Caco-2 (cell line): ENCODE results near the gene RTL1. TPM values are rescaled to one million over a fixed set of nuclear protein-coding genes. Genes with fewer than 3 reads are reported as not detected.

ENCODE experiments used
- BruUV-seq: library from RNA; stranded (reverse); fragments of 400-500 nt; replicated peaks from 2 replicates; lab custom pipeline; 2021; lab: Mats Ljungman, UMichigan
- CTCF ChIA-PET: fragments of 300-600 bp; sonication (Branson Sonifier 250); formaldehyde crosslinking; loops from one replicate; lab custom pipeline; 2022; ENCODE audit warnings: antibody characterized with exemption; lab: Charles Lee
- POLR2A ChIA-PET: fragments of 300-600 bp; sonication (Branson Sonifier 250); formaldehyde crosslinking; loops from one replicate; lab custom pipeline; 2022; ENCODE audit warnings: antibody characterized with exemption; lab: Charles Lee
- DNase-seq, 2 experiments: peaks; one replicate each; pipeline versions ENCODE4 v3.0.0 to v3.0.0-alpha.2; 2020 to 2022
- H3K27me3 ChIP-seq: replicated peaks from 2 replicates; pipeline ENCODE4 v1.6.0; 2011; ENCODE audit warnings: low read length; ENCODE audit not compliant: control insufficient read depth, insufficient read depth
- H3K36me3 ChIP-seq: 2 replicates; pipeline ENCODE4 v1.5.1; 2011; ENCODE audit warnings: low read length; ENCODE audit not compliant: control insufficient read depth, insufficient read depth
- H3K4me1 ChIP-seq: fragments of 250-450 bp; sonication (Bioruptor Pico); 2 replicates; pipeline ENCODE4 v1.5.1; 2020; ENCODE audit warnings: mild to moderate bottlenecking
- H3K4me3 ChIP-seq: 2 replicates; pipeline ENCODE4 v1.5.1; 2011; ENCODE audit warnings: low read depth, mild to moderate bottlenecking, control low read depth, low read length
- H3K9me3 ChIP-seq: fragments of 250-450 bp; sonication (Bioruptor Pico); 2 replicates; pipeline ENCODE4 v1.5.1; 2020; ENCODE audit warnings: mild to moderate bottlenecking, moderate library complexity
- H3K27ac Mint-ChIP-seq: one replicate; pipeline ENCODE4 v1.8.0; 2022; ENCODE audit warnings: mixed read lengths; ENCODE audit not compliant: unreplicated experiment
- H3K27me3 Mint-ChIP-seq: one replicate; pipeline ENCODE4 v1.8.0; 2022; ENCODE audit warnings: mixed read lengths; ENCODE audit not compliant: insufficient read depth, unreplicated experiment
- H3K36me3 Mint-ChIP-seq: one replicate; pipeline ENCODE4 v1.8.0; 2022; ENCODE audit warnings: mild to moderate bottlenecking, mixed read lengths; ENCODE audit not compliant: insufficient read depth, unreplicated experiment
- H3K4me1 Mint-ChIP-seq: one replicate; pipeline ENCODE4 v1.8.0; 2022; ENCODE audit warnings: low read depth, mixed read lengths; ENCODE audit not compliant: unreplicated experiment
- H3K4me3 Mint-ChIP-seq: one replicate; pipeline ENCODE4 v1.8.0; 2022; ENCODE audit warnings: mild to moderate bottlenecking, moderate library complexity, mixed read lengths; ENCODE audit not compliant: unreplicated experiment
- H3K9me3 Mint-ChIP-seq: one replicate; pipeline ENCODE4 v1.8.0; 2022; ENCODE audit warnings: mixed read lengths; ENCODE audit not compliant: unreplicated experiment
- intact Hi-C: fragments of 100-400 bp; cut with micrococcal nuclease; formaldehyde crosslinking; loops from one replicate; pipeline ENCODE4 v1.10.0; 2022; ENCODE audit not compliant: unreplicated experiment
- total RNA-seq: library from RNA; stranded (reverse); gene quantifications from 2 replicates; pipeline ENCODE4 v1.2.3, GENCODE V29; 2022
- TF ChIP-seq, protein P1 (sequence below), 2 experiments: fragments of 200-600 bp in 1 of 2; IDR thresholded peaks; 1 replicate in 1 of 2; 2 replicates in 1 of 2; pipeline versions ENCODE4 v1.5.1 to v1.8.0; 2011 to 2022; ENCODE audit warnings: antibody characterized with exemption in 1 of 2, control low read depth in 1 of 2, inconsistent platforms in 1 of 2, low read depth in 1 of 2, low read length in 1 of 2, mild to moderate bottlenecking in 1 of 2, moderate library complexity in 1 of 2; ENCODE audit not compliant: insufficient read depth in 1 of 2, severe bottlenecking in 1 of 2, unreplicated experiment in 1 of 2

The RTL1 gene
- total RNA-seq, 1 experiment from 2014 or later = not detected

DNA sequence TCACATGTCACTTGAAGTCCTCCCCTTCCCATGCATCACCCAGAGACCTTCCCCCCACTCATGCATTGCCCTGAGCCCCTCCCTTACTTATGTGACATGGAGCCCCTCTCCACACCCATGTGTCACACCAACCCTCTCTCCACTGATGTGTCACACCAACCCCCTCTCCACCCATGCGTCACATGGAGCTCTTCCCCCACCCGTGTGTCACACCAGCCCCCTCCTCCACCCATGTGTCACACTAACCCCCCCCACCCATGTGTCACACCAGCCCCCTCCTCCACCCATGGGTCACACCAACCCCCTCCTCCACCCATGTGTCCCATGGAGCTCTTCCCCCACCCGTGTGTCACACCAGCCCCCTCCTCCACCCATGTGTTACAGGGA lies 30.4 kb downstream of the RTL1 start:
- no peak overlapping the region for H3K4me3 Mint-ChIP-seq
- H3K9me3 ChIP-seq = no peaks in the 10 kb centered on the region
- H3K27me3 Mint-ChIP-seq = peaks cover 4% of the 10 kb centered on the region
- H3K36me3 Mint-ChIP-seq = peaks cover 4% of the 10 kb centered on the region
- H3K9me3 Mint-ChIP-seq = peaks cover 27% of the 10 kb centered on the region
- POLR2A ChIA-PET = no interaction called here
- intact Hi-C loops = no loop called here
- H3K27me3 ChIP-seq = no peaks in the 10 kb centered on the region
- no peak overlapping the region for H3K27ac Mint-ChIP-seq
- peak in 1 of 2 experiments; percentile 9 for DNase-seq
- no peak overlapping the region for H3K4me3 ChIP-seq
- H3K4me1 Mint-ChIP-seq = peaks cover 7% of the 10 kb centered on the region
- BruUV-seq = no TSS peak
- H3K36me3 ChIP-seq = no peaks in the 10 kb centered on the region
- no peaks in the 10 kb centered on the region for H3K4me1 ChIP-seq
- CTCF ChIA-PET = no interaction called here
- TF ChIP-seq, protein P1, sequence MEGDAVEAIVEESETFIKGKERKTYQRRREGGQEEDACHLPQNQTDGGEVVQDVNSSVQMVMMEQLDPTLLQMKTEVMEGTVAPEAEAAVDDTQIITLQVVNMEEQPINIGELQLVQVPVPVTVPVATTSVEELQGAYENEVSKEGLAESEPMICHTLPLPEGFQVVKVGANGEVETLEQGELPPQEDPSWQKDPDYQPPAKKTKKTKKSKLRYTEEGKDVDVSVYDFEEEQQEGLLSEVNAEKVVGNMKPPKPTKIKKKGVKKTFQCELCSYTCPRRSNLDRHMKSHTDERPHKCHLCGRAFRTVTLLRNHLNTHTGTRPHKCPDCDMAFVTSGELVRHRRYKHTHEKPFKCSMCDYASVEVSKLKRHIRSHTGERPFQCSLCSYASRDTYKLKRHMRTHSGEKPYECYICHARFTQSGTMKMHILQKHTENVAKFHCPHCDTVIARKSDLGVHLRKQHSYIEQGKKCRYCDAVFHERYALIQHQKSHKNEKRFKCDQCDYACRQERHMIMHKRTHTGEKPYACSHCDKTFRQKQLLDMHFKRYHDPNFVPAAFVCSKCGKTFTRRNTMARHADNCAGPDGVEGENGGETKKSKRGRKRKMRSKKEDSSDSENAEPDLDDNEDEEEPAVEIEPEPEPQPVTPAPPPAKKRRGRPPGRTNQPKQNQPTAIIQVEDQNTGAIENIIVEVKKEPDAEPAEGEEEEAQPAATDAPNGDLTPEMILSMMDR (IDR thresholded peaks at IDR 0.05; ENCODE audit: insufficient read depth in 1 of 2, low read depth in 1 of 2, low read length in 1 of 2, severe bottlenecking in 1 of 2, unreplicated experiment in 1 of 2) = no peak

DNA sequence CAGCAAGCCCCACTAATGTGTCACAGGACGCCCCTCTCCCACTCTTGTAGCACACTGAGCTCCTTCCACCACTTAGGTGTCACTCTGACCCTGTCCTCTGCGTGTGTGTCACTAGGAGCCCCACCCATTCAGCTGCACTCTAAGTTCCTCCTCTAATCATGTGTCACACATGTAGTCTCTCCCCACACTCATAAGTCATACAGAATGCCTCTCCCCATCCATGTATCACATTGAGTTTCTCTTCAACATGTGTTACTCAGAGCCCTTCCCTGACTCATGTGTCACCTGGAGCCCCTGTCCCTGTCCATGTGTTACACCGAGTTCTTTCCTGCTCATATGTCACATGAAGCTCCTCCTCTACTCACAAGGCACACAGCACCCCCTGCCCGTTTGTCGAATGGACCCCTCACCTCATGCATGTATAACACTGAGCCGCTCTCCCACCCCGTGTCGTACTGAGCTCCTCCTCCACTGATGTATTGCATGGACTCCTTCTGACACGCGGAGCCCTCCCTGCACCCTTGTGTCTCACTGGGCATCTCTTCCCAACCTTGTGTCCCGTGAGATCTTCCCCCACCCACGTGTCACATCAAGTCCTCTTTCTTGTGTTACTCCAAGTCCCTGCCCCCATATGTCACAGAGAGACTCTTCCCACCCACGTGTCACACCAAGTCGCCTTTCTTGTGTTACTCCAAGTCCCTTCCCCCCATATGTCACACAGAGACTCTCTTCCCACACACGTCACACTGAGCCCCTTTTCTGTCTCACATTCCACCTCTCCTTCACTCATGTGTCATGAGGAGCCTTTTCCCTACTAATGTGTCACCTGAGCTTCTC lies 31.0 kb downstream of the RTL1 start:
- Mint-ChIP-seq H3K36me3 (peaks cover 4% of the 10 kb centered on the region), H3K4me1 (peaks cover 7% of the 10 kb centered on the region), H3K27me3 (peaks cover 4% of the 10 kb centered on the region), H3K27ac (no peak overlapping the region), H3K9me3 (peaks cover 27% of the 10 kb centered on the region), H3K4me3 (no peak overlapping the region)
- no peaks in the 10 kb centered on the region for H3K36me3 ChIP-seq
- CTCF ChIA-PET = no interaction called here
- TF ChIP-seq, protein P1 (IDR thresholded peaks at IDR 0.05; ENCODE audit: insufficient read depth in 1 of 2, low read depth in 1 of 2, low read length in 1 of 2, severe bottlenecking in 1 of 2, unreplicated experiment in 1 of 2) = no peak
- BruUV-seq = no TSS peak
- DNase-seq = peak in 1 of 2 experiments; percentile 19
- intact Hi-C loops = no loop called here
- POLR2A ChIA-PET = no interaction called here
- no peak overlapping the region for H3K4me3 ChIP-seq
- no peaks in the 10 kb centered on the region for H3K27me3 ChIP-seq
- no peaks in the 10 kb centered on the region for H3K9me3 ChIP-seq
- no peaks in the 10 kb centered on the region for H3K4me1 ChIP-seq

DNA sequence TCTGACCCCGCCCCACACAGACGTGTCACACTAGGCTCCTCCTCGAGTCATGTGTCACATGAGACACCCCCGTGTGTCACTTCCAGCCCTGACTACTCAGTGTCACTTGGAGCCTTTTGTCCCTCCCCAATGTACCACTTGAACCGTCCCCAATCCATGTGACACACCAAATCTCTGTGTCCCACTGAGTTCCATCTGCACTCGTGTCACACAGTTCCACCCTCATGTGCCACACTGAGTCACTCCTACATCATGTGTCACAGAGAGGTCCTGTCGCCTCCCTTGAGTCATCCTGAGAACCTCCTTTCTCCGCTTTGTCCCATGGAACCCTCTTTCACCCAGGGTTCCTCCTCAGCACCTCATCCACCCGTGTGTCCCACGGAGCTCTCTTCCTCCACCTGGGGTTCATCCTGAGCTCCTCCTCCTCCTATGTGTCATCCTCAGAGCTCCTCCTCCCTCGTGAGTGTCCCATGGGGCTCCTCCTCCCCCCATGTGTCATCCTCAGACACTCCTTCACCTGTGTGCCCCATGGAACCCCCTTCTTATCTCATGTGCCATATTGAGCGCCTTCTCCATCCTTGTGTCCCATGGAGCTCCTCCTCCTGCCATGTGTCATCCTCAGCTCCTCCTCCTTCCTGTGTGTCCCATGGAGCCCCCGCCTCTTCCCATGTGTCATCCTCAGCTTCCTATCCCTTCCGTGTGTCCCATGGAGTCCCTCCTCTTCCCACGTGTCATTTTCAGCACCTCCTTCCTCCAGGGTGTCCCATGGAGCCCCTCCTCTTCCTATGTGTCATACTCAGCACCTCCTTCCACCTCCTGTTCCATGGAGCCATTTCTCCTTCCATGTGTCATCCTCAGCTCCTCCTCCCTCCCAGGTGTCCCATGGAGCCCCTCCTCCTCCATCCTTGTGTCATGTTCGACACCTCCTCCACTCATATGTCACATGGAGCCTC lies 32.0 kb downstream of the RTL1 start:
- Histone ChIP-seq H3K9me3 (no peaks in the 10 kb centered on the region), H3K36me3 (no peaks in the 10 kb centered on the region), H3K4me3 (no peak overlapping the region), H3K4me1 (no peaks in the 10 kb centered on the region), H3K27me3 (no peaks in the 10 kb centered on the region)
- POLR2A ChIA-PET = no interaction called here
- DNase-seq = peak in 1 of 2 experiments; percentile 42
- peaks cover 7% of the 10 kb centered on the region for H3K4me1 Mint-ChIP-seq
- peaks cover 4% of the 10 kb centered on the region for H3K27me3 Mint-ChIP-seq
- peak overlapping the region; percentile 8 for H3K27ac Mint-ChIP-seq
- TF ChIP-seq, protein P1 (IDR thresholded peaks at IDR 0.05; ENCODE audit: insufficient read depth in 1 of 2, low read depth in 1 of 2, low read length in 1 of 2, severe bottlenecking in 1 of 2, unreplicated experiment in 1 of 2) = no peak
- BruUV-seq = no TSS peak
- H3K9me3 Mint-ChIP-seq = peaks cover 27% of the 10 kb centered on the region
- peaks cover 4% of the 10 kb centered on the region for H3K36me3 Mint-ChIP-seq
- intact Hi-C loops = no loop called here
- peak overlapping the region; percentile 6 for H3K4me3 Mint-ChIP-seq
- CTCF ChIA-PET = interaction anchor here (0.6 kb wide), 1 partner anchor 712 kb away, joined by 4 read pairs; no protein-coding TSS in a partner anchor
